GM12874 (cell line): ENCODE measurements around the gene CLN5.

Source experiments
- CTCF ChIP-seq: IDR thresholded peaks from 2 replicates; pipeline ENCODE4 v1.5.1; 2011; ENCODE audit warnings: low read depth, mild to moderate bottlenecking, control low read depth, low read length, moderate library complexity; ENCODE audit not compliant: insufficient read depth

Gene CLN5

GRCh38 chr13:77038907-77039480 lies 47.1 kb downstream of the CLN5 start:
- no peak for TF ChIP-seq CTCF

DNA sequence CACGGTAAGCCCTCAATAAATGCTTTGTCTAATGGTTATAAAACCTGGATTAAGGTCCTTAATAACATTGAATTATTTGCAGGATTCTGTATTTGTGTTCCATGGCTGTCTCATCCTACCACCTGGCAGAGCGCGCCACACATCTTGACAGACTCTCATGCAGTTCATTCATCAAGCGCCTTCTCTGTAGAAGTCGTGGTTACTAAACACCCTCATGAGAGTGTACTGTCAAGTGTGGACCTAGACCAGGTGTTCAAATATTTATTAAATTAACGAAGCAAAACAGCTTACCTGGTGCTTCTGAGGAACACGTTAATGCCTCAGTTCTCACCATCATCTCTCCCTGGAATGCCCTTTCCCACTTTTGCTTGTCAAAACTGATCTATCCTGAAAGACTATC lies 48.2 kb downstream of the CLN5 start:
- TF ChIP-seq CTCF: no peak

DNA sequence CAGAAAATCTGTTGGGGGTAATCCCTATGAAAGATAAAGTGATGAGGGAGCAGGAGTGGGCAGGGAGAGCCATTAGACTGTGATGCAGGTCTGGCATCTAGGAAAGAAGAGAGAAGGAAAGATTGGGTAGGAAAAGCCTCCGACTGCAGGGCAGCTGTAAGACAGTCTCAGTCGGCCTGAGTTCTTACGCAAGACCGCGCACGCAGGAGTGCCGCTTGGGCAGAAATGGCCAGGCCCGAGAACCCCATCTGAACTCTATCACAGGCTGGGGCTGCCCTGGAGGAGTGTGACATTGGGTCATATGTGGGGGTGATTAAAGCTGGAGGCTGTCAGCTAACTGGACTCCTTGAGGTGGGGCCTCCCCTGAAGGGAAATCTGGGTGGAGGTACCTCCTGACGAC lies 49.0 kb downstream of the CLN5 start:
- TF ChIP-seq CTCF: no peak

GRCh38 chr13:77042566-77043177 lies 50.8 kb downstream of the CLN5 start:
- no peak for TF ChIP-seq CTCF

GRCh38 chr13:77047649-77048343 lies 55.9 kb downstream of the CLN5 start:
- no peak for TF ChIP-seq CTCF

DNA sequence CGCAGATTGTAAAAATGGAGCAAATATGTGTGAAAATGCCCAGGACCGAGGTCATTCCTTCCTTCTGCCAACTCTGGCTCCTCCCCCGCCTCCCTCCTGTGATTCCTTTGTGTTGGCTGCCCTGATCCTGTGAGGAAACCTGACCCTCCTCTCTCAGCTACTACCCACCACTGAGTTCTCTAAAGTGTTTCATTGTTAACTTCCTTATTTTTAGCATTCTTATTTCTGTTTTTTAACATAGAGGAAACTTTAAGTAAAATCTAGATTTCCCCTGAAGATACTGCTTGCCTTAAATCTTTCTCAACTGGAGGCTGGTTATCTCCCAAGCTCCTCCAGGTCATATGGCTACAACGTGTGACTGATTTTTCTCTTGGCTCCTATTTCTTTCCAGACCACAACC lies 56.8 kb downstream of the CLN5 start:
- TF ChIP-seq CTCF: no peak

DNA sequence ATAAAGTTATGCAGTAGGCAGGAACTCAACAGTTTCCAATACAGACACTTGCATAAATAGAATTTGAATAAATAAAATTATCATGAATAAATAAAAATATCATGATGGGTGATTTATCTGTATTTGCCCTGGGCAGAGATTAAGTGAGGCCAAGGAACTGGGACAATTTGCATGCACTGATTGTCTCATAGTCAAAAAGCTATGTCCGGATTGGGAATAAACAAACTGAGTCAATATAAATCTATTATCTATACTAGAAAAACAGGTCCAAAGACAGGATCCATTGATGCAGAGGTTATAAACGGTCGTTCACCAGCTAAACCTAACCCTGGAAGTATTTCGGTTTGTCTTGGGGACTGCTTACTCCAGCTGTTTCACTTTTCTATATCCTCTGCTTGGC lies 61.3 kb downstream of the CLN5 start:
- TF ChIP-seq CTCF: no peak
